ENCODE measurements around the gene ADAMTS3. TPM values are rescaled to one million over a fixed set of nuclear protein-coding genes. Genes with fewer than 3 reads are reported as not detected.

The ADAMTS3 gene
- total RNA-seq, 2 experiments from 2014 or later, result not detected

DNA sequence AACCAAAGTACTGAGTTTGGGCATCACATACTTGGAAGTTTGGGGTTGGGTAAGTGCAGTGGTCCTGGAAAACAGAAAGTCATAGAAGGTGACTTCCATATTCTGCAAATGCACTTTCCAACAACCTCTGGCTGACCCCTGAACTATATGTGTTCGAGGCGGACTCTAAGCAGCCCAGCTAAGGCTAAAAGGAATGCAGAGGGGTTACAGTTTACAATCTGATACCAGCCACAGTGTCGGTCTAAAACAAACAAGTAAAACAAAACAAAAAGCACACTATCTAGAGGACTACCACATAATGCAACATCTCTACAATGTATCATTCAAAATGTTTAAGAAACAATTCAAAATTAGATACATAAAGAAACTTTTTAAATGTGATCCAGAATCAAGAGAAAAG, 185.6 kb downstream of the ADAMTS3 start:
- Mint-ChIP-seq H3K9me3 (ENCODE audit: insufficient read depth) (no peaks in the 10 kb centered on the region), H3K36me3 (ENCODE audit: low read depth) (no peaks in the 10 kb centered on the region), H3K4me3 (no peak overlapping the region), H3K27ac (no peak overlapping the region), H3K27me3 (ENCODE audit: low read depth) (no peaks in the 10 kb centered on the region), H3K4me1 (ENCODE audit: low read depth) (no peaks in the 10 kb centered on the region)
- CTCF ChIA-PET, result no interaction called here
- ATAC-seq, result no peak
- POLR2A ChIA-PET, result no interaction called here
- no peak for DNase-seq

GRCh38 chr4:72378901-72379300, 190.1 kb downstream of the ADAMTS3 start:
- ATAC-seq, result no peak

DNA sequence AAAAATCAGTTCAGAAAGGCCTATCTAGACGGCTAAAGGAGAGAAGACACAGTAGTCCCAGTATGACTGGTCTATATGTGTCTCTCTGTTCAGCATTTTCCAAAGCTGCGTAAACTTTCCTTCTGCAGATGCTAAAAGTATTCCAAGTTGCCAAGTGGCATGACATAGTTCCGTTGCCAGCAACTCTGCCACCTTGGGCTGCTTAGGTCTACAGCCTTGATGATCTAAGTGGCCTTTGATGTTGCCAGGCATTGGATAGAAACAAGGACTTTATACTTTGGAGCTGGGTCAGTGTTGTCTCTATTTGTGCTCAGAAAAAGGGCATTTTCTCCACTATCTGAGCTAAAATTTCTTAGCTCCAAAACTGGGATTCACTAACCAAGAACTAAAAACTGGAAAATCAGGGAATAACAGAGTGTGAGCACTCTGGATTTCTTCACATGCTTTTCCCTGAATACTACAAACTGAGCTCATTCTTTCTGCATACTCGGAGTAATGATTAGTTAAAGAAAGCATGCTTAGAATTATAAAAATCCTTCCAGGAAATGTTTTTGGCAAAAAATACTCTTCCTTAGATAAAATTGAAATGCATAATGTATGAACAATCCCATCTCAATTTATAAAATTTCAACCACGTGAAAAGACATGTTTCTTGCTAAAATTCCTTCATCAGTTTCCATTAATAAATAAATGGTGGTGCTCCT, 191.4 kb downstream of the ADAMTS3 start:
- ATAC-seq (no peak), DNase-seq (no peak)
- Mint-ChIP-seq H3K27ac (no peak overlapping the region), H3K4me3 (no peak overlapping the region), H3K27me3 (ENCODE audit: low read depth) (no peaks in the 10 kb centered on the region), H3K4me1 (ENCODE audit: low read depth) (no peaks in the 10 kb centered on the region), H3K9me3 (ENCODE audit: insufficient read depth) (no peaks in the 10 kb centered on the region), H3K36me3 (ENCODE audit: low read depth) (no peaks in the 10 kb centered on the region)
- ChIA-PET POLR2A (no interaction called here), CTCF (no interaction called here)

More at GRCh38 chr4:72378901-72379300, 190.1 kb downstream of the ADAMTS3 start:
- no peak for DNase-seq
- Mint-ChIP-seq H3K9me3 (ENCODE audit: insufficient read depth) (no peaks in the 10 kb centered on the region), H3K27ac (no peak overlapping the region), H3K4me3 (no peak overlapping the region), H3K36me3 (ENCODE audit: low read depth) (no peaks in the 10 kb centered on the region), H3K27me3 (ENCODE audit: low read depth) (no peaks in the 10 kb centered on the region), H3K4me1 (ENCODE audit: low read depth) (no peaks in the 10 kb centered on the region)
- ChIA-PET CTCF (no interaction called here), POLR2A (no interaction called here)

DNA sequence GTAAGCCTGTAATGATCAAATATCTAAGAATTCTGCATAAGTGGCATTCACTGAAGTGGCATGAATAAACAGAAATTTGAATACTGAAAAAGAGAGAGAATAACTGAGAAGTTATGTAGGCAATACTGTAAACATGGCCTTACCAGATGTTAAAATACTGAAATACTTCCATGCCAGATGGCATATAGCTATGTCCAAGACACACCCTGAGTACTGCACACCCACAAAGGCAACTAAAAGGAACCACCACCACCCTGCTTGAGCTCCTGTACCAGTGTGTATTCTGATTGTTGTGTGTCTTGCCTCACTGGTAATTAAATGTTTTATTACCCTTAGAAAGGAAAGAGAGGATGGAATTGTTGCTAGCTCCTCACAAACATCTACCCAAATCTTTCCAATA, 192.1 kb downstream of the ADAMTS3 start:
- POLR2A ChIA-PET, result no interaction called here
- no peak for DNase-seq
- H3K27me3 Mint-ChIP-seq (ENCODE audit: low read depth), result no peaks in the 10 kb centered on the region

GRCh38 chr4:72375073-72375736, 193.8 kb downstream of the ADAMTS3 start:
- Mint-ChIP-seq H3K27ac (no peak overlapping the region), H3K36me3 (ENCODE audit: low read depth) (no peaks in the 10 kb centered on the region), H3K4me1 (ENCODE audit: low read depth) (no peaks in the 10 kb centered on the region), H3K4me3 (no peak overlapping the region), H3K9me3 (ENCODE audit: insufficient read depth) (no peaks in the 10 kb centered on the region), H3K27me3 (ENCODE audit: low read depth) (no peaks in the 10 kb centered on the region)
- ChIA-PET CTCF (no interaction called here), POLR2A (no interaction called here)
- no peak for DNase-seq
- no peak for ATAC-seq

More for the DNA sequence above, 192.1 kb downstream of the ADAMTS3 start:
- no peak for ATAC-seq
- Mint-ChIP-seq H3K4me3 (no peak overlapping the region), H3K4me1 (ENCODE audit: low read depth) (no peaks in the 10 kb centered on the region), H3K36me3 (ENCODE audit: low read depth) (no peaks in the 10 kb centered on the region), H3K27ac (no peak overlapping the region), H3K9me3 (ENCODE audit: insufficient read depth) (no peaks in the 10 kb centered on the region)
- CTCF ChIA-PET, result no interaction called here

- no peak for DNase-seq
- Mint-ChIP-seq H3K9me3 (ENCODE audit: insufficient read depth) (no peaks in the 10 kb centered on the region), H3K36me3 (ENCODE audit: low read depth) (no peaks in the 10 kb centered on the region), H3K4me3 (no peak overlapping the region), H3K4me1 (ENCODE audit: low read depth) (no peaks in the 10 kb centered on the region), H3K27ac (no peak overlapping the region), H3K27me3 (ENCODE audit: low read depth) (no peaks in the 10 kb centered on the region)
- ChIA-PET POLR2A (no interaction called here), CTCF (interaction anchor here (0.7 kb wide), 1 partner anchor 608 kb away, joined by 3 read pairs; no protein-coding TSS in a partner anchor)
- no peak for ATAC-seq
Measured at GRCh38 chr4:72374159-72374558, 194.9 kb downstream of the ADAMTS3 start.

- ChIA-PET POLR2A (no interaction called here), CTCF (no interaction called here)
- H3K27ac Mint-ChIP-seq, result no peak overlapping the region
- H3K27me3 Mint-ChIP-seq (ENCODE audit: low read depth), result no peaks in the 10 kb centered on the region
- no peaks in the 10 kb centered on the region for H3K36me3 Mint-ChIP-seq (ENCODE audit: low read depth)
- no peaks in the 10 kb centered on the region for H3K4me1 Mint-ChIP-seq (ENCODE audit: low read depth)
- H3K4me3 Mint-ChIP-seq, result no peak overlapping the region
- no peaks in the 10 kb centered on the region for H3K9me3 Mint-ChIP-seq (ENCODE audit: insufficient read depth)
- ATAC-seq, result no peak
- no peak for DNase-seq
Measured at GRCh38 chr4:72366601-72367000, 202.4 kb downstream of the ADAMTS3 start.

GRCh38 chr4:72365981-72366380, 203.0 kb downstream of the ADAMTS3 start:
- H3K27me3 Mint-ChIP-seq (ENCODE audit: low read depth), result no peaks in the 10 kb centered on the region
- CTCF ChIA-PET, result no interaction called here
- no peaks in the 10 kb centered on the region for H3K4me1 Mint-ChIP-seq (ENCODE audit: low read depth)

GRCh38 chr4:72365016-72365415, 204.0 kb downstream of the ADAMTS3 start:
- ATAC-seq, result no peak
- H3K9me3 Mint-ChIP-seq (ENCODE audit: insufficient read depth), result no peaks in the 10 kb centered on the region
- POLR2A ChIA-PET, result no interaction called here
- H3K4me3 Mint-ChIP-seq, result no peak overlapping the region
- no peaks in the 10 kb centered on the region for H3K27me3 Mint-ChIP-seq (ENCODE audit: low read depth)
- CTCF ChIA-PET, result no interaction called here
- no peak for DNase-seq
- H3K36me3 Mint-ChIP-seq (ENCODE audit: low read depth), result no peaks in the 10 kb centered on the region
- no peak overlapping the region for H3K27ac Mint-ChIP-seq
- H3K4me1 Mint-ChIP-seq (ENCODE audit: low read depth), result no peaks in the 10 kb centered on the region

More at GRCh38 chr4:72365981-72366380, 203.0 kb downstream of the ADAMTS3 start:
- no peak overlapping the region for H3K27ac Mint-ChIP-seq
- H3K9me3 Mint-ChIP-seq (ENCODE audit: insufficient read depth), result no peaks in the 10 kb centered on the region
- POLR2A ChIA-PET, result no interaction called here
- H3K4me3 Mint-ChIP-seq, result no peak overlapping the region
- H3K36me3 Mint-ChIP-seq (ENCODE audit: low read depth), result no peaks in the 10 kb centered on the region
- DNase-seq, result no peak
- ATAC-seq, result no peak

GRCh38 chr4:72360075-72360474, 208.9 kb downstream of the ADAMTS3 start:
- POLR2A ChIA-PET, result no interaction called here
- CTCF ChIA-PET, result no interaction called here
- H3K27ac Mint-ChIP-seq, result no peak overlapping the region
- ATAC-seq (no peak), DNase-seq (no peak)
- H3K36me3 Mint-ChIP-seq (ENCODE audit: low read depth), result no peaks in the 10 kb centered on the region
- no peaks in the 10 kb centered on the region for H3K27me3 Mint-ChIP-seq (ENCODE audit: low read depth)
- no peak overlapping the region for H3K4me3 Mint-ChIP-seq
- no peaks in the 10 kb centered on the region for H3K4me1 Mint-ChIP-seq (ENCODE audit: low read depth)
- H3K9me3 Mint-ChIP-seq (ENCODE audit: insufficient read depth), result no peaks in the 10 kb centered on the region

- Mint-ChIP-seq H3K27me3 (ENCODE audit: low read depth) (no peaks in the 10 kb centered on the region), H3K27ac (no peak overlapping the region), H3K4me1 (ENCODE audit: low read depth) (no peaks in the 10 kb centered on the region), H3K4me3 (no peak overlapping the region), H3K36me3 (ENCODE audit: low read depth) (no peaks in the 10 kb centered on the region), H3K9me3 (ENCODE audit: insufficient read depth) (no peaks in the 10 kb centered on the region)
- DNase-seq (no peak), ATAC-seq (no peak)
- ChIA-PET CTCF (no interaction called here), POLR2A (no interaction called here)
Measured at GRCh38 chr4:72358483-72358882, 210.5 kb downstream of the ADAMTS3 start.

DNA sequence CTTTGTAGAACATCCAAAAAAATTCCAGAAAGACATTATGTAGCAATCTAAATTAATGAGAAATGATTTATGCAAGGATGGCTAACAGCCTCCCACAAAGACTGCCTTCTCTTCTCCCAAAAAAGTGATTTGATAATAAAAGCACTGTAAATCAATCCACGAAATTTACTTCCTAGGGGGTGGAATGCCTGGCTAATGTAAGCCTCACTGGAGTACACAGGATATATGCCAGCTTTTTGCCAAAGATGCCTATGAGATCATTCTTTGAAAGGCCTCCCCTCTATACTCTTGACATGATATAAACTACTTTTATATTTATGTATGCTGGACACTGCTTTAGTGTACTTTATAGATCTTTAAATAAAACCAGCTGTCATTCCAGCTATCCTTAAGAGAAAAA, 211.1 kb downstream of the ADAMTS3 start:
- CTCF ChIA-PET, result no interaction called here
- Mint-ChIP-seq H3K27me3 (ENCODE audit: low read depth) (no peaks in the 10 kb centered on the region), H3K27ac (no peak overlapping the region), H3K9me3 (ENCODE audit: insufficient read depth) (no peaks in the 10 kb centered on the region), H3K4me1 (ENCODE audit: low read depth) (no peaks in the 10 kb centered on the region), H3K36me3 (ENCODE audit: low read depth) (no peaks in the 10 kb centered on the region), H3K4me3 (no peak overlapping the region)
- DNase-seq, result no peak
- no peak for ATAC-seq
- POLR2A ChIA-PET, result no interaction called here

GRCh38 chr4:72352711-72353110, 216.3 kb downstream of the ADAMTS3 start:
- H3K4me1 Mint-ChIP-seq (ENCODE audit: low read depth), result no peaks in the 10 kb centered on the region

More at GRCh38 chr4:72352711-72353110, 216.3 kb downstream of the ADAMTS3 start:
- DNase-seq (no peak), ATAC-seq (no peak)
- Mint-ChIP-seq H3K36me3 (ENCODE audit: low read depth) (no peaks in the 10 kb centered on the region), H3K27ac (no peak overlapping the region), H3K4me3 (no peak overlapping the region), H3K9me3 (ENCODE audit: insufficient read depth) (no peaks in the 10 kb centered on the region), H3K27me3 (ENCODE audit: low read depth) (no peaks in the 10 kb centered on the region)
- POLR2A ChIA-PET, result no interaction called here
- CTCF ChIA-PET, result no interaction called here
